Stimulated activated CD4-positive, alpha-beta T cell treated with anti-CD3 and anti-CD28 coated beads, TNF-alpha, amount 100 ng/mL, for 1 hour (primary cell): ENCODE measurements around the gene TMEM91.
"Not testable (repeated sequence)": the region's sequence is repeated elsewhere in the genome, so short reads cannot be mapped to it uniquely, and the experiment has no call there.

Experiments used
- DNase-seq, 3 donors: peaks; one replicate each; pipeline ENCODE4 v3.0.0-alpha.2; 2020; ENCODE audit warnings: low read depth in 3 of 3, low spot score in 1 of 3

TMEM91 gene

GRCh38 chr19:41373993-41374392 lies 2.3 kb upstream of the TMEM91 start:
- no peak for DNase-seq

- no peak for DNase-seq
Measured at GRCh38 chr19:41376998-41377365, 649 bp downstream of the TMEM91 start.

GRCh38 chr19:41377977-41378709 lies 1.8 kb downstream of the TMEM91 start:
- DNase-seq: no peak

GRCh38 chr19:41381536-41381935 lies 5.2 kb downstream of the TMEM91 start:
- DNase-seq: not testable (repeated sequence)

GRCh38 chr19:41384351-41384750 lies 8.0 kb downstream of the TMEM91 start:
- no peak for DNase-seq

- DNase-seq: no peak
Measured at GRCh38 chr19:41386442-41386841, 10.1 kb downstream of the TMEM91 start.

- no peak for DNase-seq
Measured at GRCh38 chr19:41391618-41392017, 15.3 kb downstream of the TMEM91 start.

GRCh38 chr19:41392775-41393174 lies 16.4 kb downstream of the TMEM91 start:
- DNase-seq: no peak

GRCh38 chr19:41395355-41395754 lies 19.0 kb downstream of the TMEM91 start:
- DNase-seq: no peak

GRCh38 chr19:41397086-41398049 lies 21.0 kb downstream of the TMEM91 start, which contains the start of the genes BCKDHA and EXOSC5:
TSS of gene BCKDHA (plus strand) at chr19:41397818. CDS start at chr19:41397828, 10 bp downstream.
TSS of gene EXOSC5 (minus strand) at chr19:41397359. CDS start at chr19:41397328, 31 bp downstream.
- peak; percentile 94 to 100 (median 97) for DNase-seq

- no peak for DNase-seq
Measured at GRCh38 chr19:41398050-41398418, 21.7 kb downstream of the TMEM91 start.

- DNase-seq: no peak
Measured at GRCh38 chr19:41398598-41398997, 22.3 kb downstream of the TMEM91 start.

GRCh38 chr19:41399091-41399490 lies 22.8 kb downstream of the TMEM91 start:
- DNase-seq: no peak

- DNase-seq: no peak
Measured at GRCh38 chr19:41399525-41399924, 23.2 kb downstream of the TMEM91 start.

GRCh38 chr19:41401483-41401882 lies 25.1 kb downstream of the TMEM91 start:
- DNase-seq: no peak

- DNase-seq: no peak
Measured at GRCh38 chr19:41402010-41402409, 25.7 kb downstream of the TMEM91 start.

GRCh38 chr19:41403181-41403970 lies 27.0 kb downstream of the TMEM91 start:
- DNase-seq: no peak

GRCh38 chr19:41405776-41406175 lies 29.4 kb downstream of the TMEM91 start:
- DNase-seq: no peak

GRCh38 chr19:41407271-41407670 lies 30.9 kb downstream of the TMEM91 start:
- no peak for DNase-seq

- no peak for DNase-seq
Measured at GRCh38 chr19:41408256-41408655, 31.9 kb downstream of the TMEM91 start.

GRCh38 chr19:41408846-41409245 lies 32.5 kb downstream of the TMEM91 start:
- DNase-seq: not testable (repeated sequence)
